ENCODE data around the gene RBFA.
"Not testable (repeated sequence)": the region's sequence is repeated elsewhere in the genome, so short reads cannot be mapped to it uniquely, and the experiment has no call there.

Gene RBFA, protein sequence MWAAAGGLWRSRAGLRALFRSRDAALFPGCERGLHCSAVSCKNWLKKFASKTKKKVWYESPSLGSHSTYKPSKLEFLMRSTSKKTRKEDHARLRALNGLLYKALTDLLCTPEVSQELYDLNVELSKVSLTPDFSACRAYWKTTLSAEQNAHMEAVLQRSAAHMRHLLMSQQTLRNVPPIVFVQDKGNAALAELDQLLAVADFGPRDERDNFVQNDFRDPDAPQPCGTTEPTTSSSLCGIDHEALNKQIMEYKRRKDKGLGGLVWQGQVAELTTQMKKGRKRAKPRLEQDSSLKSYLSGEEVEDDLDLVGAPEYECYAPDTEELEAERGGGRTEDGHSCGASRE

DNA sequence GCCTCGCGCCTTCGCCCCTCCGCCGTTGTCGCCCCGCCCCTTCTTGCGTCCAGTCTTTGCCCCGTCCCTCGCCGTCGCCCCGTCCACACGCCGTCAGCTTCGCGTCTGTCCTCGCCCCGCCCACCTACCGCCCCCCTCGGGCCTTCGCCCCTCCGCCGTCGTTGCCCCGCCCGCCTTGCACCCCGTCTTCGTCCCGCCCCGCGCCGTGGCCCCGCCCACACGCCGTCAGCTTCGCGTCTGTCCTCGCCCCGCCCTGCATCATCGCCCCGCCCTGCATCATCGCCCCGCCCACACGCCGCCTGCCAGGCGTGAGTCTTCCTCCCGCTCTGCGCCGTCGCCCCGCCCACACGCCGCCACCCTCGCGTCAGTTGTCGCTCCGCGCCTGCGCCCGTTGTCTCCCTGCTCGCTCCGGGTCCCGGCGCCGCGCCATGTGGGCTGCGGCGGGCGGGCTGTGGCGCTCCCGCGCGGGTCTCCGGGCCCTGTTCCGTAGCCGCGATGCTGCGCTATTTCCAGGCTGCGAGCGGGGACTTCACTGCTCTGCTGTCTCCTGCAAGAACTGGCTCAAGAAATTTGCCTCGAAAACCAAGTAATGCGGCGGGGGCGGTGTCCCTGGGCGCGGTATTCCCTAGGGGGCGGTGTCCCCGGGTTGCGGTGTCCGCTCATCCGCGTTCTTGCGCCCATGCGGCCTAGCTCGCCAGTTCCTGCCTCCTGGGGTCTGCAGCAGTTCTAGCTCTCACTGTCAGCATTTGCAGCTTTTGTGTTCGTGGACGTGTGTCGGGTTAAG is at the start of gene RBFA:
Gene RBFA (plus strand): TSS at position 367 of the 784 bp plus-strand sequence. CDS start 62 bp downstream, at position 429.
- peak; percentile 100 for DNase-seq (ENCODE audit: low read depth)

DNA sequence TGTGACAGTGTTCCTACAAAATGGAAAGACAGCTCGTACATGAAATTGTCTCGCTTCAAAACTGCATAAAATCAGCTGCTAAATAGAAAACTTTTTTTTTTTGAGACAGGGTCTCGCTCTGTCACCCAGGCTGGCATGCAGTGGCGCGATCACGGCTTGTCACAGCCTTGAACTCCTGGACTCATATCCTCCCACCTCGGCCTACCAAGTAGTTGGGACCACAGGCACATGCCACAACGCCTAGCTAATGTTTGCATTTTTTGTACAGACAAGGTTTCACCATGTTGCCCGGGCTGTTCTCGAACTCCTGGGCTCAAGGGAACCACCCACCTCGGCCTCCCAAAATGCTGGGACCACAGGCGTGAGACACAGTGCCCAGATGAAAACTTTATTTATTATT is 49.1 kb upstream of the RBFA start:
- DNase-seq (ENCODE audit: low read depth) = no peak

DNA sequence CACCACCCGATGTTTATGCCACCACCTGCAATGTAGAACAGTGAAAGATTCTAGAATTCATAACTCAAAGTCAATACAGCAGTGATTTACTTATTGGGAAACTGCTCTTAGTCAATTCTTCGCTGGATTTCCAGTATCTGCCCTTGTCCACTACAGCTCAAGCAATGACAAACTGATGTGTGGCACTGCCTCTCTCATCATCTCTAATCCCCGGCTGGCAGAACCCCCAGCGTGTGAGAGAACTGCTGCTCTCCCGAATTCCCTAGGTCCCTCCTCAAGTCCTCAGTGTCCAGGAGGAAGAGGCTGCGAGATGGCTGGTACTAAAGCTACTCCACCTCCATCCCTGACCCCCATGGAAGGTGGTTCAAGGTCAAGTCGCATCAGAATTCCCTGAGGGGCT is 47.5 kb upstream of the RBFA start:
- no peak for DNase-seq (ENCODE audit: low read depth)

DNA sequence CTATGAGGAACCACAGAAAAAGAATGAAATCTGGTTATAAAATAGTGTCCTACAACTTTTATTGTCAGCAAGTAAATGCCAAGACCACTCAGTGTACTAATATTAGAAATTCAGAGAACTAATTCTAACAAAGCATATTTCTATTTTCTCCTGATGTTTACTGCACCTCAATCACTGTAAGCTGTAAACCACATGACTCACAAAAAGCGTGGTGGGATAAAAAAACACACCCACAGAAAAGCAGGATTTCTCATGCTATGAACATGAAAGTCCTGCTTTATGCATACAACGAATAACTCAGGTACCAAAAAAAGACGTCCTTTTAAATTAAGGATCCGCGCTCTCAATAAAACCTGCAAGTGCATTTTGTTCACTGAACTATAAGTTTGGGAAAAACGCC is 46.7 kb upstream of the RBFA start:
- DNase-seq (ENCODE audit: low read depth) = no peak

DNA sequence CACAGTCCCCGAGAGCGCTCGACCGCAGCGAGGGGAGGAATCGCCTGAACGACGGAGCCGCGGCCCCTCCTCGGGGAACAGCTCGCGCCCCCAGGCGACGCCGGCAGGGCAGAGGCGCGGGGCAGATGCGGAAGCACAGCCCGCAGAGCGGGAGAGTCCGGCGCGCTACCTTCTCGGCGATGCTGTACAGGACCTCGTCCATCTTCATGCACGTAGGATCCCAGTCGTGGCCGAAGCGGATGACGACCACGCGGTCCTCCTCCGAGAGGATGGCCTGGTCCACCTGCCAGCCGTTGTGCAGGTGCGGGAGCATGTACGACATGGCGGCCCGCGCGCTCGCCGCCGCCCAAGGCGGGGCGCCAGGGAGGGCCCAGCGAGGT is 46.2 kb upstream of the RBFA start:
- DNase-seq (ENCODE audit: low read depth) = peak; percentile 47

DNA sequence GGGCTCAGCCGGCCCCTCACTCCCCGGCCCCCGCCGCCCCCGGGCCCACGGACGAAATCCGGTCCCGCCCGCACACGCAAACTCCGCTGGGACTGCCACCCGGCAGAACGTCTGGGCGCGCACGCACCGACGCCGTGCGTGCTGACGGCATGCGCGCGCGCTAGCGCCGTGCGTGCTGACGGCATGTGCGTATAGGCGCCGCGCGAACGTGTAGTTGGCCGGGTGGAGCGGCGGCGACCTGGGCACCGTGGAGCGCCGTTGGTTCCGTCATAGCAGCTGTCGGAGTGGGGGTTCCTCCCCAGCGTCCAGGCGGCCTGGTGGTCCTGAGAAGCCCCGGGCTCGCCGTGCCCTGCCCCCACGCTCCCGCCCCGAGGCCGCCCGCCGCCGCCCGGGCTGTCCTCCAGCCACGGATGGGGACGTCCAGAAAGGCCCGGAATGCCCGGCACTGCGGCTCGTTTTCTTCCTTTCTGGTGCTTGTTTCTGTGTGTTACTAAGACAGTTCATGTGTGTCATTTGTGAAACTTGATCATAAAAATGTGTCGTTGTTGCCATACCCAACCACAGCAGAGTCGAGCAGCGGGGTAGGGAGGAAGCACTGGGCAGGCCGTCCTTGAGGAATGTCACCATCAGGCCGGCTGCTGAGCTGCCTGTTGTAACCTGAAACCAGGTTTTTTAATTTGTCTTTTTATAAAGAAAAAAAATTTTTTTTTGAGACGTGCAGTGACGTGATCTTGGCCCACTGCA is 45.6 kb upstream of the RBFA start, which contains the start of gene TXNL4A:
Gene TXNL4A (minus strand): TSS at position 113 of the 744 bp plus-strand sequence. CDS start 171 bp downstream, outside the sequence.
- peak; percentile 80 for DNase-seq (ENCODE audit: low read depth)

DNA sequence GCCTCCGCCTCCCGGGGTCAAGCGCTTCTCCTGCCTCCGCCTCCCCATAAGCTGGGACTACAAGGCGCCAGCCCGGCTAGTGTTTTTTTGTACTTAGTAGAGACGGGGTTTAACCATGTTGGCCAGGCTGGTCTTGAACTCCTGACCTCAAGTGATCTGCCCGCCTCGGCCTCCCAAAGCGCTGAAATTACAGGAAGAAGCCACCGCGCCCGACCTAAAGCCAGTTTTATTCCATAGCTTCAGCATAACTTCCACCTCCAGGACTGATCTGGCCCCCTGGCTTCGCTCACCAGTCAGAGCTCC is 45.1 kb upstream of the RBFA start:
- no peak for DNase-seq (ENCODE audit: low read depth)

DNA sequence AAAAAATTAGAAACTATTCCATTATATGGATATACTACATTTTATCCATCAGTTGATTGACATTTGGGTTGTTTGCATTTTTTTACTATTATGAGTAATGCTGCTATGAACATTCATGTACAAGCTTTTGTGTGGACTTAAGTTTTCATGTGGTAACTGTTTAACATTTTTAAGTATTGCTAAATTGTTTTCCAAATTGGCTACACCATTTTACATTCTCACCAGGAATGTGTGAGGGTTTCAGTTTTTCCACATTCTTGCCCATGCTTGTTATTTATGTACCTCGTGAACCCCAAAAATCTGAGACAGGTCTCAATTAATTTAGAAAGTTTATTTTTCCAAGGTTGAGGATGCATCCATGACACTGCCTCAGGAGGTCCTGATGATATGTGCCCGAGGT is 42.7 kb upstream of the RBFA start:
- no peak for DNase-seq (ENCODE audit: low read depth)

DNA sequence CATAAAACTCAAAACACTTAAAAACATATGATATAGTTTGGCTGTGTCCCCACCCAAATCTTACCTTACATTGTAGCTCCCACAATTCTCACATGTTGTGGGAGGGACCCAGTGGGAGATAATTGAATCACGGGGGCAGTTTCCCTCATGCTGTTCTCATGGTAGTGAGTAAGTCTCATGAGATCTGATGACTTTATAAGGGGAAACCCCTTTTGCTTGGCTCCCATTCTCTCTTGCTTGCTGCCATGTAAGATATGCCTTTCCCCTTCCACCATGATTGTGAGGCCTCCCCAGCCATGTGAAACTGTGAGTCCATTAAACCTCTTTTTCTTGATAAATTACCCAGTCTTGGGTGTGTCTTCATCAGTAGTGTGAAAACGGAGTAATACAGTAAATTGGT is 34.5 kb upstream of the RBFA start:
- not testable (repeated sequence) for DNase-seq (ENCODE audit: low read depth)

DNA sequence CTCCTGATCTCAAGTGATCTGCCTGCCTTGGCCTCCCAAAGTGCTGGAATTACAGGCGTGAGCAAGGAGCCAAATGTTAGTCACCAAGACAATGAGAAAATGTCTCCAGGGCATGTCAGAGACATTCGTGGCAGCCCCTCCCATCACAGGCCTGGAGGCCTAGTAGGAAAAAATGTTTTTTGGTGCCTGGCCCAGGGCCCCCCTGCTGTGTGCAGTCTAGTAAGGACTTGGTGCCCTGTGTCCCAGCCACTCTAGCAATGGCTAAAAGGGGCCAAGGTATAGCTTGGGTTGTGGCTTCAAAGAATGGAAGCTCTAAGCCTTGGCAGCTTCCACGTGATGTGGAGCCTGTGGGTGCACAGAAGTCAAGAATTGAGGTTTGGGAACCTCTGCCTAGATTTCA is 33.4 kb upstream of the RBFA start:
- no peak for DNase-seq (ENCODE audit: low read depth)

DNA sequence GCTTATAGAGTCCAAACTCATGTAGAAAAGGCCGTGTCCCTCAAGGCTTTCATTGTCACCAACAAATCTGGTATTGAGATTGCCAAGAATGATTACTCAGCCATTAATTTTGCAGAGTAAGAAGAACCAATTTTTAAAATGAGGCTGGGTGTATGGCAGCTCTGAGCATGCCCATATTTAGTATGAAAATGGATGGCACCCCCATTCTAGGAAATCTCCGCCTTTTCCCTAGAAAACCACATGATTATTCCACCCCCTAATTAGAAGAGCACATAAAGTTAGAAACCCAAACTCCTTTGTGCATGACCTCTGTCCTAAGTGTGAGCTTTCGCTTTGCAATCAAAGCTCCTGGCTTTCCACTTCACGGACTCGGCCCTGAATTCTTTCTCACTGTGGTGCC is 31.8 kb upstream of the RBFA start:
- DNase-seq (ENCODE audit: low read depth) = no peak

DNA sequence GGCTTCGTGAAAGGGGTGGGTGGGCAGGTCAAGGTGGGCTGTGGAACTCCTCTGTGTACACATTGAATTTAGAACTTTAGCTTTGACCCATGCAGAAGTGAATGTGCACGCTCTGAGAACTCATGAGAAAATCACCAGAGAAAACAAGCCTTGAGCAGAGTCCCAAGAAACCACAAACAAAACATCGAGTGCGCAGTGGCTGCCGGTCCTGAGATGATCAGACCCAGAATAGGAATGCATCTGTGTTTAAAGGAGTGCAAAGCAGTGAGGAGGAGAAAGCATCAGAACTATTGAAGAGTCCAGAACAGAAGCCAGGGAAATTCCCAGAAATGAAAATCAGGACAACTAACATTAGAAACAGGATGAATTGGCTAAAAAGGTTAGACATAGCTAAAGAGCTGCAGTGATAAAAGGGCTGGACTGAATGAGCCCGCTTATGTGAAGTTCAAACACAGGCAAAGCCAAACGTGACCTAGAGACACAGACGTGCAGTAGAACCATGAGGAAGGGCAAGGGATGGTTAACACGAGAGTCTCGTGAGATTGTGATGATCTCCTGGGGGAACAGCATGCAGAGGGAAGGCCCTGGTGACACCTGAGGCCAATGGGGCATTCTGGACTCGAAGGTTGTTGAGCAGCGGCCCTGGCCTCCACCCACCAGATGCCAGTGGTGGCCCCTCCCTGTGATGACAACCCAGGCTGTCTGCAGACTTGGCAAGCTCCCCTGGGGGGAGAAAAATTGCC is 29.5 kb upstream of the RBFA start:
- DNase-seq (ENCODE audit: low read depth) = no peak

DNA sequence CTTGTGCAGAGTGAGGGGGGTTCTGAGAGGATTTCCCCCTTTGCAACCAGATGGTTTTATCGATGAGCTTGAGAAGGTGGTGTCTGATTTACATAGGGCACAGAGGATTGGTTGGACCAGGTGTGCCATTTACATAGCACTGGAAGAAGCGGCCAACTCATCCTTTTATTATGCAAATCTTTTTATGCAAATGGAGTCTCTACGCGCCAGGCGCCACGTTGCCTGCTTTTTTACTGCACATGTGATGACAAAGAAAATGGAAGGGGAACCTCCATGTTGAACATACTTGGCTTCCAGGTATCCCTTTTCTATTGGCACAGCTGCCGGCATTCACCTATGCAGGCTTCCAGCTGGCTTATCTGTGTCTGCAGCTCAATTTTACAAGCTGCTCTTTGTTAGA is 27.5 kb upstream of the RBFA start:
- no peak for DNase-seq (ENCODE audit: low read depth)

DNA sequence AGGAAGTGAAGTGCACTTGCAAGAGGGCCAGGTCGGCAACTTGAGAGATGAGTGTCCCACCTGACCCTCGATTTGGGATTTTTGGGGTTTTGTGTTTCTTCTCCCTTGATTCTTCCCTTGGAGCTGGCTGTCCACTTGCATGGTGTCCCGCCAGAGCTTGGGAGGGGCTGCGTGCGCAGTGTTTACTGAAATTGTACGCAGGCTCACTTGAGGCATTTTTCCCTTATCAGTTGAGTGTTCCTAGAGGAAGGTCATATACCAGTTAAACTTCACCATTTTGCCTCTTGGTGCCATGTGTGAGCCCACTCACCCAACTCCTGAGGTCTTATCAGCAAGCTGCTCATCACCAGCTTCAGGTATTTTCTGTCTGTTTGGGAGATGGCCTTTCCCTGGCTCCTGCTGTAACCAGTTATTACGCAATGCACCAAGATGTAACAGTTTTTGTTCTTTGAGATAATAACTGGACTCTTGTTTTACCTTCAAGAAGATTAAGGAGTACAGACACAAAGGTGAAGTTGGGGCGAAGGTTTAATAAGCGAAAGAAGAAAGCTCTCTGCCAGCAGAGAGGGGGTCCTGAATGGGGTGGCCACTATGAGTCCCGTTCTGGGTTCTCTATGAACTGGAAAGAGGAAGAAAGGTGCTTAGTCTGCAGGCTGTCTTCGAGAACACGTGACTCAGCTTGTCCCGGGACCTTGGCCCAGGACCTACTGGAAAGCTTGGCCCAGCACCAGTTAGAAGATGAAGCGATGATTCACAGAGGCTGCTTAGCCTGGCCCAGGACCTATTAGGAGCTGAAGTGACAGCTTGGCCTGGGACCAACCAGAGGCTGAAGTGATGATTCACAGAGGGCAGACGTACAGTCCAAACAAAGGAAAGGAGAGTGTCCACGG is 24.3 kb upstream of the RBFA start:
- DNase-seq (ENCODE audit: low read depth) = no peak

DNA sequence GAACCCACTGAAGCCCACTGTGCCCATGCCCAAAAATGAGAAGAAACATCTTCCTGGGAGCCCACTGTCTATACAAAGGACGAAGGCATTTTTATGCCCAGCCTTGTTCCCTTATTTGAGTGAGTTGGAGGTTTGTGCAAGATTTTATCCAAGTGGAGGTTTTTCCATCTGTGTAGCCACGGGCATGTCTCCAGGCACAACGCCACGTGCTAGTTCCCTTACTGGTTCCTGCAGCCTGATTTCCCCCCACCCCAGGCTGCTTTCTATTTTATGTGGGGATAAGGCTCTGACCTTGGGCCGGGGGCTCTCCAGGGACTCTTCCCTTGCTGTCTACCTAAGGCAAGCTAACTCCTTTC is 23.7 kb upstream of the RBFA start:
- DNase-seq (ENCODE audit: low read depth) = no peak

DNA sequence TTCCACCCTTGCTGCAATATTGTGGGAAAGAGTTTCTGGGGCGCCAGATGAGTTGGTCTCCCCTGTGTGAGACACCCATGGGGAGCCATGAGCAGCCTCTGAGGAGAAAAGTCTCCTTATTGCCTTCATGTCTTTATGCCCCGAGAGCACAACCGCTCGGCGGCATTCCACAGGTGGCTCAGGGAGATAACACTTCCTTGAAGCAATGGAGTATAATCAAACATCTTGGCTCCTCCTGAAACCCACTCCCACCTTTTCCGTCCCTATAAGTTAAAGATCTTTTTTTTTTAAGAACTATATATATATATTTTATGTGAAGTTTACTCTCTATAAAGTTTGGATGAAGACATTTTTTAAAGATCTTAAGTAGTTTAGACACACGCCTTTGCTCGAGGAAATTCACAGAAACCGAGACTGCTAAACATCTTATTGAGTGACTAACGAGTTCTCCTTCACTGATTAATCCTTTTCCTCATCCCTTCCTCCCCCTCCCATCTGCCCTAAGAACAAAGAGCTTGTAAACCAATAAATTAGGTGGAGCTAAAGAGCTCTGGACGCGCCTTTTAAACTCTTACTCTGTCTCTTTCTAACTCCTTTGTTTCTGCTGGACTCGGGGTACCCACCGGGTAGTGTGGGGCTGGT is 22.6 kb upstream of the RBFA start:
- not testable (repeated sequence) for DNase-seq (ENCODE audit: low read depth)

DNA sequence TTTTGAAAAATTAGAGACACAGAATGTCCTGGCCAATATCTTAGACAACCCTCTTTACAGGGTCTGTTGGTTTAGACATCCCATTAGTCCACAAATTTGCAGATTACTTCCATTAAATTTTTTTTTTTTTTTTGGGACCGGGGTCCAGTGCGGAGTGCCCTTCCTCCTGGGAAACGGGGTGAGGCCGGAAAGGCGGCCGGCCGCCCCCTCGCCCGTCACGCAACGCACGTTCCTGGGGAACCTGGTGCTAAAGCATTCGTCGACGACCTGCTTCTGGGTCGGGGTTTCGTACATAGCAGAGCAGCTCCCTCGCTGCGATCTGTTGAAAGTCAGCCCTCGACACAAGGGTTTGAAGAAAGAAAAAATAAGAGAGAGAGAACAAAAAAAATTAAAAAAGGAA is 21.5 kb upstream of the RBFA start:
- no peak for DNase-seq (ENCODE audit: low read depth)

DNA sequence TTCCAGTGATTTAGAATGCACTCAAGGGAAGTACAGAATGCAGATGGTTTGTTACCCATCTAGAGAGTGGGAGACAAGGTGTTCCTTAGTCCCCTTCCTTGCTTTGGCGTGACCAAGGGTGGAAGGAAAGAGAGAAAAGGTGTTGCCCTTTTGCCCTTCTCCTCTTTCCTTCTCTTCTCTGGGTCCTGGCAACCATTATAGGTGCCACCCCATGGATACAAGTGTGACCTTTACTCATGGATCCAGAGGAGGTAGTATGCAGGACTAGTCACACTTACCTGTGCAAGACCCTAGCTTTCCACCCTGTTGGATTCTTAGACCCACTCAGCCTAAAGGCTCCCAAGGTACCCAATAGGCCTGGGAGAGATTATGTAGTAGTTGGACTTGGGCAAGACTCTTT is 11.6 kb upstream of the RBFA start:
- no peak for DNase-seq (ENCODE audit: low read depth)

DNA sequence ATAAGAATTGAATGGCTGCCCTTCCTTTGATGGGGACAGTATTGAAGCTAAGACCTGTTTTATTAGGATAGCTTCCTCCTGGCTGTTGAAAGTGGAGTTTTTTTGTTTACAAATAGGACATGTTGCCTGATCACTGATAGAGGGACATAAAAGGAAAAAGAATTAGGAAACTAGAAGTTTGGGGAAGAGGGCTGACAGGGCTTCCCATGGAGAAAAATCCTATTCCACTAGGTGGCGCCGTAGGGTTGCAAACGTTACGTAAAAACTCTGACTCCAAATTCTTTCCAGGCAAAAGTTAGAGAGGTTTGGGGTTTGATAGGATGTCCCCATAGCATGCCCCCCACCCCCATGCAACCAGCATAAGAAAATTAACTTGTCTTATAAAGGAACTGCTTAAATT is 11.1 kb upstream of the RBFA start:
- no peak for DNase-seq (ENCODE audit: low read depth)

DNA sequence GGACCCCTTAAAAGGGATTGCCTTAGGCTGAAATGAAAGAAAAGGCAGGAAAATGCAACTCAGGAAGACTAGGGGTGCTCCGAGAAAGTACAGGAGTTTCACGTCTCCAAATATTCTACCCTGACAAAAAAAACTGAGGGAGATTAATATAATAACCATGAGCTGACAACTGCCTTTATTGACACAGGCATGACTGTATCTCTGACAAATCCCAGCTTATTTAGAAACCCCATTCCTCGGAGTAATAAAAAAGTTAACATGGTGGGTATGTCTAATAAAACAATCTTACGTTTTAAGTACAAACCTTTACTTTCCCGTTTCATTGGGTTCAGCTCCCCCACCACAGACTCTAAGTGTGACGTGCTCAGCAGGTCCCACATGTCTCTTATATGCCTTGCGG is 7.9 kb upstream of the RBFA start:
- no peak for DNase-seq (ENCODE audit: low read depth)

DNA sequence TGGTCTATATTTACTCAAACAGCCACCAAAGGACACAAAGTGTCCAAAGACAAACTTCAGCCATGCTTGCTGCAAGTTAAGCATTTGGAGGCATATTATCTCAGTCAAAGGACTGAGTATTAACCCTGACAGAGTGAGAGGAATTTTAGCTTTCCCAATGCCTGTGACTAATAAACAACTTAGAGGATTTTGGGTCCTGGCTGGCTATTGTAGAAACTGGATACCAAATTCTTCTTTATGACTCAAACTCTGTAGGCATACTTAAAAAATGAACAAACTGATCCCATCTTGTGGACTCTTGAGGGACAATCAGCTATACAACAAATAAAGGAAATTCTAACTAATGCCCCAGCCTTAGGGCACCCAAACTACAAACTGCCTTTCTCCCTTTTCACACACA is 6.5 kb upstream of the RBFA start:
- DNase-seq (ENCODE audit: low read depth) = not testable (repeated sequence)
